Large intestine (tissue), 3 donors: Measurements from ENCODE around the gene SORBS2. TPM values are rescaled to one million over a fixed set of nuclear protein-coding genes. Genes with fewer than 3 reads are reported as not detected.
A peak's percentile ranks its signal among the peaks of the same experiment; 100 is the strongest.

Source experiments
- DNase-seq, 2 donors: peaks; one replicate each; pipeline versions ENCODE4 v3.0.0 to v3.0.0-alpha.2; 2013
- H3K27ac ChIP-seq: one replicate; pipeline ENCODE4 v1.5.1; 2013; ENCODE audit warnings: low read length
- H3K27me3 ChIP-seq: 2 replicates; pipeline ENCODE4 v1.6.1; 2013; ENCODE audit warnings: low read length; ENCODE audit not compliant: control insufficient read depth, insufficient read depth
- H3K36me3 ChIP-seq: 2 replicates; pipeline ENCODE4 v1.6.1; 2013; ENCODE audit warnings: low read length; ENCODE audit not compliant: control insufficient read depth, insufficient read depth
- H3K4me1 ChIP-seq: one replicate; pipeline ENCODE4 v1.6.1; 2013; ENCODE audit warnings: low read length; ENCODE audit not compliant: control insufficient read depth, insufficient read depth
- H3K4me3 ChIP-seq: one replicate; pipeline ENCODE4 v1.5.1; 2013; ENCODE audit warnings: low read length
- H3K9me3 ChIP-seq: one replicate; pipeline ENCODE4 v1.6.1; 2013; ENCODE audit warnings: mild to moderate bottlenecking, low read depth, low read length, moderate library complexity; ENCODE audit not compliant: control insufficient read depth
- WGBS: methylation state at CpG from one replicate; pipeline ENCODE4 v1.1.5; 2013; ENCODE audit warnings: low lambda C conversion rate; ENCODE audit not compliant: insufficient coverage; 5-methylcytosine and 5-hydroxymethylcytosine counted together
- polyA plus RNA-seq: library from polyadenylated mRNA; unstranded; fragments of 120-200 nt; gene quantifications from one replicate; pipeline ENCODE4 v1.2.1, GENCODE V29; 2013

Gene SORBS2
- polyA plus RNA-seq, 1 donor, result 34.4 TPM

- WGBS, result no CpG with 5 or more reads among the region's 7 CpGs
- Histone ChIP-seq H3K36me3 (no peaks in the 10 kb centered on the region), H3K4me1 (peaks cover 9% of the 10 kb centered on the region), H3K27me3 (no peaks in the 10 kb centered on the region), H3K9me3 (no peaks in the 10 kb centered on the region), H3K4me3 (no peak overlapping the region), H3K27ac (no peak overlapping the region)
- no peak for DNase-seq
Observed at GRCh38 chr4:185836241-185837084, 24.5 kb upstream of the SORBS2 start.

GRCh38 chr4:185835814-185836213 lies 23.8 kb upstream of the SORBS2 start:
- 90% methylated on average over 6 of the region's 6 CpGs for WGBS
- Histone ChIP-seq H3K27me3 (no peaks in the 10 kb centered on the region), H3K4me3 (no peak overlapping the region), H3K4me1 (peaks cover 9% of the 10 kb centered on the region), H3K9me3 (no peaks in the 10 kb centered on the region), H3K36me3 (no peaks in the 10 kb centered on the region), H3K27ac (no peak overlapping the region)
- no peak for DNase-seq

- H3K4me3 ChIP-seq, result no peak overlapping the region
- 100% methylated on average over 4 of the region's 4 CpGs for WGBS
- peaks cover 9% of the 10 kb centered on the region for H3K4me1 ChIP-seq
- no peak for DNase-seq
- no peaks in the 10 kb centered on the region for H3K9me3 ChIP-seq
- H3K27ac ChIP-seq, result no peak overlapping the region
- no peaks in the 10 kb centered on the region for H3K27me3 ChIP-seq
- no peaks in the 10 kb centered on the region for H3K36me3 ChIP-seq
Observed at GRCh38 chr4:185835336-185835735, 23.3 kb upstream of the SORBS2 start.

GRCh38 chr4:185834778-185835177 lies 22.8 kb upstream of the SORBS2 start:
- Histone ChIP-seq H3K4me1 (peaks cover 9% of the 10 kb centered on the region), H3K27me3 (no peaks in the 10 kb centered on the region), H3K9me3 (no peaks in the 10 kb centered on the region), H3K36me3 (no peaks in the 10 kb centered on the region), H3K4me3 (no peak overlapping the region), H3K27ac (no peak overlapping the region)
- DNase-seq, result no peak
- 100% methylated on average over 2 of the region's 6 CpGs for WGBS

GRCh38 chr4:185834088-185834487 lies 22.1 kb upstream of the SORBS2 start:
- DNase-seq, result no peak
- Histone ChIP-seq H3K27me3 (no peaks in the 10 kb centered on the region), H3K36me3 (no peaks in the 10 kb centered on the region), H3K27ac (no peak overlapping the region), H3K9me3 (no peaks in the 10 kb centered on the region), H3K4me1 (peaks cover 4% of the 10 kb centered on the region), H3K4me3 (no peak overlapping the region)
- WGBS, result 67% methylated on average over 1 of the region's 4 CpGs

GRCh38 chr4:185833055-185833598 lies 21.1 kb upstream of the SORBS2 start:
- Histone ChIP-seq H3K27ac (no peak overlapping the region), H3K4me1 (no peaks in the 10 kb centered on the region), H3K36me3 (no peaks in the 10 kb centered on the region), H3K9me3 (no peaks in the 10 kb centered on the region), H3K4me3 (no peak overlapping the region), H3K27me3 (no peaks in the 10 kb centered on the region)
- DNase-seq, result no peak

GRCh38 chr4:185831125-185831815 lies 19.3 kb upstream of the SORBS2 start:
- H3K9me3 ChIP-seq, result no peaks in the 10 kb centered on the region
- no peak overlapping the region for H3K27ac ChIP-seq
- H3K27me3 ChIP-seq, result no peaks in the 10 kb centered on the region
- no peaks in the 10 kb centered on the region for H3K4me1 ChIP-seq
- DNase-seq, result no peak
- H3K36me3 ChIP-seq, result no peaks in the 10 kb centered on the region
- no peak overlapping the region for H3K4me3 ChIP-seq
- no CpG with 5 or more reads among the region's 5 CpGs for WGBS

GRCh38 chr4:185830263-185830994 lies 18.4 kb upstream of the SORBS2 start:
- H3K27ac ChIP-seq, result no peak overlapping the region
- DNase-seq, result peak in 1 of 2 donors; percentile 37
- 28% methylated on average over 2 of the region's 4 CpGs for WGBS
- H3K27me3 ChIP-seq, result no peaks in the 10 kb centered on the region
- no peaks in the 10 kb centered on the region for H3K4me1 ChIP-seq
- H3K4me3 ChIP-seq, result no peak overlapping the region
- no peaks in the 10 kb centered on the region for H3K9me3 ChIP-seq
- H3K36me3 ChIP-seq, result no peaks in the 10 kb centered on the region

GRCh38 chr4:185826381-185826780 lies 14.4 kb upstream of the SORBS2 start:
- Histone ChIP-seq H3K36me3 (no peaks in the 10 kb centered on the region), H3K27ac (no peak overlapping the region), H3K4me3 (no peak overlapping the region), H3K9me3 (no peaks in the 10 kb centered on the region), H3K4me1 (no peaks in the 10 kb centered on the region), H3K27me3 (no peaks in the 10 kb centered on the region)
- WGBS, result no CpG with 5 or more reads among the region's 1 CpG
- no peak for DNase-seq

GRCh38 chr4:185825737-185826136 lies 13.7 kb upstream of the SORBS2 start:
- Histone ChIP-seq H3K4me1 (no peaks in the 10 kb centered on the region), H3K36me3 (no peaks in the 10 kb centered on the region), H3K4me3 (no peak overlapping the region), H3K27me3 (no peaks in the 10 kb centered on the region), H3K27ac (no peak overlapping the region), H3K9me3 (no peaks in the 10 kb centered on the region)
- DNase-seq, result no peak
- WGBS, result 100% methylated on average over 1 of the region's 6 CpGs
